IPS-18c (cell line): ENCODE data around the gene NUAK2.

Source experiments
- H3K4me3 ChIP-seq: 2 replicates; pipeline ENCODE4 v1.7.0; 2013; ENCODE audit warnings: low read depth, mild to moderate bottlenecking, low read length, moderate library complexity; ENCODE audit not compliant: insufficient read depth
- H3K9me3 ChIP-seq: one replicate; pipeline ENCODE4 v1.6.1; 2013; ENCODE audit warnings: mild to moderate bottlenecking, low read length, moderate library complexity; ENCODE audit not compliant: control insufficient read depth, insufficient read depth

NUAK2 gene

DNA sequence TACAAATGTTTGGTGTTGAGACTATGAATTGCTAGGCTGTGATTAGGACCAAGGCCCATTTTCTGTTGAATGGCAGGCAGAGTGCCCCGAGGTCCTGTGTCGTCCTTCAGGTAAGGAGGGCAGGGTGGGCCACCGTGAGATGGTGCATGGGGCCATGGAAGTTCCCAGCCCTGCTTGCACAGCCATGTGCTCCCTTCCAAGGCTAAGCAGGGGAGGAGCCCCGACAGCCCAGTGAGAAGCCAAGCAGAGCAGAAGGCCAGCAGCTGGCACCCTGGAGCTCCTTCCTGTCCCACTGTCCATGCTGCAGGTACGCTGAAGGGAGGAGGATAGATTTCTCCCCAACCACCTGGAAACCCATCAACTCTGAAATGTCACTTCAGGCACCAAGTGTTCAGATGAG lies 8.2 kb upstream of the NUAK2 start:
- Histone ChIP-seq H3K9me3 (no peaks in the 10 kb centered on the region), H3K4me3 (no peak overlapping the region)

DNA sequence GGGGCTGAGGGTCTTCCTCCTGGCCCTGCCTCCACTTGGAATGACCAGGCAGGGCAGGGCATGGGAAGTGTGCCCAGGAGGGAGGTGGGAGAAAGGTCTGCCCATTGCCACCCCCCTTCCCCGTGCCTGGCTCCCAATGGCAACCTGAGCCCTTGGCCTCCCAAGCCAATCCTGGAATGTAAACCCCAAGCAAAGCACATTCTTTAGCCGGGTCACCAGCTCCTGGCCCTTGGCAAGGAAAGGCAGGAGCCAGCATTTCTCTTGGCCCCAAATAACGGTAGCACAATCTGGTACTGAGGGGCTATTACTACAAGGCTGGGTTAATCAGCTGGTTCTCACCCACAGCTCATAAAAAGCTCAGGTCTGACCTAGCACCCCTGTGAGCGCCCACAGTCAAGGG lies 6.9 kb upstream of the NUAK2 start:
- Histone ChIP-seq H3K9me3 (no peaks in the 10 kb centered on the region), H3K4me3 (no peak overlapping the region)

DNA sequence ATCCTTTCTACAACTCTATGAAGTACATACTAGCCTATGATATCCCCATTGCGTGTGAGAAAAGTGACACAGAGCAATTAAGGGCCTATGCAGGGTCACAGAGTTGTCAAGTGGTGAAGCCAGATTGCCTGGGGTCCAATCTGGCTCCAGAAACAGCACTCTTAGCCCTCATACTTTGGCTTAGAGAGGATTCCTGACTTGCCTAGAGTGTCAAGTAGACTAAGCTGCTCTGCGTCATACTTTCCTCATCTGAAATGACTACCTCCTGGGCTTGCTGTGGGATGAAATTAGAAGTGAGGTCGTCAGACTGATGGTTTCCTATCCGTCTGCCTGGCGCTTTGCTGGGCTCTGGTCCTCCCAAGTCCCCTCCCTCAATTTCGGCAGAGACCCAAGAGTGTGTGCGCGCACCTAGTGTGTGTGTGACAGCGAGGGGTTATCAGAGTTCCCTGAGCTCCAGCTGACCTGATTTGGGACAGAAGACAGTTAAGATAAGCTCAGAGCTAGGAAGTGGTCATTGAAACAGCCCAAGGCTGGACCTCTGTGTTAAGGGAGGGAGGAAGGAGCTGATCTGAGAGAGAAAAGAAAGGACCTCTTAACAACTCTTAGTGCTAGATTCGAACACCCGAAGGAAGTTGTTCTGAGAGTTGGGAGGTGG lies 5.4 kb upstream of the NUAK2 start:
- no peak overlapping the region for H3K4me3 ChIP-seq
- H3K9me3 ChIP-seq = no peaks in the 10 kb centered on the region

GRCh38 chr1:205325334-205325884 lies 3.9 kb upstream of the NUAK2 start:
- H3K9me3 ChIP-seq = no peaks in the 10 kb centered on the region
- H3K4me3 ChIP-seq = no peak overlapping the region

DNA sequence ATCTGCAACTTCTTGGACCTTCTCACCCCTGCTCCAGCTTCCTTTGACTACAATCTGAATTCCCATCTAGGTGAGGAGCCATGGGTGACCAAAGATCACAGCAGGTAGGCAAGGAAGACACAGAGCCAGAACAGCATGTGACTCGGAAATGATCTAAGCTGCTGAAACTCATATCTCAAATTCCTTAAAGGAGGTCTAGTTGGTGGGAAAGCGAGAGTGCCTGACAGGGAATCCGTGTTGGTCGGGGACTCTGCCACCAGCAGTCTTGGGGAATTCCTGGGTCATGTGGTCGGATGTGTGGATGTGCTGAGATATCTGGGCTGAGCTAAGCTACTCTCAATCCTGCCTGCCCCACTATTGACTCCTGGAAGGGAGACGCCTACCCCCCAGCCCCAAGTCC lies 3.2 kb upstream of the NUAK2 start:
- H3K9me3 ChIP-seq = no peaks in the 10 kb centered on the region
- no peak overlapping the region for H3K4me3 ChIP-seq

DNA sequence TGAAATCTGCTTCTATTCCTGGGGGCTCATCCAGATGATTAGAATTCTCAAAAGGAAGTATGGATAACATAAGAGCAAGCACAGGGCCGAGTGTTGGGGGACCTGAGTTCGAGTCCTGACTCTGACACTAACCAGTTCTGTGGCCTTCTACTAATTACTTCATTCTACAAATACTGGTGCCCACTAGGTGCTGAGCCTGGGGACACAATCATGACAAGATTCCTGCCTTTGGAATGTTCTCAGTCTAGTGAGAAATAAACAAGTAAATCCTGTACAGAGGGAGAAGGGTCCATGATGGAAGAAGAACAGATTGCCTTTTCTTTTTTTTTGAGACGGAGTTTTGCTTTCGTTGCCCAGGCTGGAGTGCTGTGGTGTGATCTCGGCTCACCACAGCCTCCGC lies 2.2 kb upstream of the NUAK2 start:
- H3K4me3 ChIP-seq = no peak overlapping the region
- no peaks in the 10 kb centered on the region for H3K9me3 ChIP-seq

- H3K9me3 ChIP-seq = no peaks in the 10 kb centered on the region
- no peak overlapping the region for H3K4me3 ChIP-seq
Observed at GRCh38 chr1:205321959-205322283, 376 bp upstream of the NUAK2 start.

GRCh38 chr1:205319081-205320018 lies 2.2 kb downstream of the NUAK2 start:
- H3K4me3 ChIP-seq = peak overlapping the region; percentile 46

GRCh38 chr1:205318231-205318991 lies 3.1 kb downstream of the NUAK2 start:
- H3K4me3 ChIP-seq = peak overlapping the region; percentile 46; the same call in 1 of the 2 replicates

More at GRCh38 chr1:205319081-205320018, 2.2 kb downstream of the NUAK2 start:
- H3K9me3 ChIP-seq = no peaks in the 10 kb centered on the region

GRCh38 chr1:205317311-205317917 lies 4.1 kb downstream of the NUAK2 start:
- Histone ChIP-seq H3K4me3 (no peak overlapping the region), H3K9me3 (no peaks in the 10 kb centered on the region)

More at GRCh38 chr1:205318231-205318991, 3.1 kb downstream of the NUAK2 start:
- no peaks in the 10 kb centered on the region for H3K9me3 ChIP-seq

DNA sequence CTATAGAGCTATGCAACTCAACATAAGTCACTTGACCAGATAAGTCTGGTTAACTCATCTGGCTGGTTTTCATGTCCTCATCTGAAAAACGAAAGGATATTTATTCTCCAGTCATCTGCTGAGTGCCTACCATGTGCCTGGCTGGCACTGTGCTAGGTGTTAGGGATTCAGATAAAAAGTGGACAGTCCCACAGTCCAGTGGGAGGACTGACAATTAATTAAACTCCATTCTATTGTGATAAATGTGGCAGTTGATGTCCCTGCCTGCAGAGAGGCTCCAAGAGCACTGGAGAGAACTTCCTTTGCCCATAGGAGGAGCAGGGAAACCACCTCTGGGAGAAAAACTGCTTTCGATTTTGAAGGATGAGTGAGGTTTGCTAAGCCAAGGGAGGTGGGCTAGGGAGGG lies 5.4 kb downstream of the NUAK2 start:
- no peak overlapping the region for H3K4me3 ChIP-seq
- no peaks in the 10 kb centered on the region for H3K9me3 ChIP-seq

DNA sequence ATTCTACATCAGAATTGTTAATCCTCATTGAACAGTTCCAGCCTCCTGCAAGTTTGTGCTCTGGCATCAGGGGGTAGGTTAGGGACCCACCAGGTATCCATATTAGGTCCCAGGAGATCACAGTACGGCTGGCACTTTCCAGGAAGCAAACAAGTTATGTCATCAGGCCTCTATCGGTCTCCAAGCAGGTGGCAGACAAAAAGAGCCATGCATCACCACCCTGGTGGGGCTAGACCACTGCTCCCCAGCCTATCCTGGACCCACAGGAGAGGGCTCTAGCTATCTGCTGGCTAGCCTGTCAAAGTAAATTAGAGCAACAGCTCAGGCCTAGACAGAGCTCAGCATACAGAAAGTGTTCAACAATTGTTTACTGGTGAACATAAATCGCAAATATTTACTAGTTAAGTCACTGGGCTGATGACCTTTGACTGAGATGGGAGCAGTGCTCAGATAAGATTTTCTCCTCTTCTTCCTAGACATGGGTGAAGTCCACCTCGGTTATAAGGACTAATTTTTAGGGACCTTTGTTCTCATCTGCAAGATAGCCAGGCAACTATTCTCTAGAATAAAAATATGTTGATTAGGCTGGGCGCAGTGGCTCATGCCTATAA lies 6.4 kb downstream of the NUAK2 start:
- Histone ChIP-seq H3K9me3 (no peaks in the 10 kb centered on the region), H3K4me3 (no peak overlapping the region)

DNA sequence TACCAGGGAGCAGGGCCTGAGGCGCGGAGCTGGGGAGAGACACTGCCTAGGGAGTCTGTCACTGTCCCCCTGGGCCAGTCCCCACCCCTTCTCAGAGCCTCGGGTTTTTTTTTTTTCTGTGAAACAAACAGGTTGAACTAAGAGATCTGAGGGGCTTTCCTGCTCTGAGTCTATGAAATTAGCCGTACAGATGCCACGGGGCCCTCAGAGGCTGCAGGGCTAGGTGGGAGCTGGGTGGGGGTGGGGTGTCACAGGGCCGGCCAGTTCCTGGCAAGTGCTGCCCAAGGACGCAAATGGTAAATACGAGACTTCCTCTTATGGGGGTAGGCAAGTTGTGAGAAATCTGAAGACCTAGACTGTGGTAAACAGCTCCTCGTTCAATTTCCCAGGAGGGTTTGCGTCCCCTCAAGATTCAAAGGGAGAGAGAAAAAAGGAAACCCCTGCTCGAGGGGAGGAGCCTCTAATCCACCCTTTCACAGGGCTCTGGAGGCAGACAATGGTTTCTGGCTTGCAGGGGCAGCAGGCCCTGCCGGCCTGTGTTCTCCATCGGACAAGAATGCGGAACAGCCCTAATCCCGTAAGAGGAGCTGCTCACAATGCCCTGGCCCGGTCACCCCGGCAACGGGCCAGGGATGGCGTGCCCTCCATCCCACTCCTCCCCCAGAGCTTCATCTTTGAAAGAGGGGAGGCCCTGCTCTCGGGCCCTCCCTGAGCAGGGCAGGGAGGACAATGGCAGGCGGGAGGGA lies 7.8 kb downstream of the NUAK2 start:
- Histone ChIP-seq H3K9me3 (no peaks in the 10 kb centered on the region), H3K4me3 (no peak overlapping the region)

DNA sequence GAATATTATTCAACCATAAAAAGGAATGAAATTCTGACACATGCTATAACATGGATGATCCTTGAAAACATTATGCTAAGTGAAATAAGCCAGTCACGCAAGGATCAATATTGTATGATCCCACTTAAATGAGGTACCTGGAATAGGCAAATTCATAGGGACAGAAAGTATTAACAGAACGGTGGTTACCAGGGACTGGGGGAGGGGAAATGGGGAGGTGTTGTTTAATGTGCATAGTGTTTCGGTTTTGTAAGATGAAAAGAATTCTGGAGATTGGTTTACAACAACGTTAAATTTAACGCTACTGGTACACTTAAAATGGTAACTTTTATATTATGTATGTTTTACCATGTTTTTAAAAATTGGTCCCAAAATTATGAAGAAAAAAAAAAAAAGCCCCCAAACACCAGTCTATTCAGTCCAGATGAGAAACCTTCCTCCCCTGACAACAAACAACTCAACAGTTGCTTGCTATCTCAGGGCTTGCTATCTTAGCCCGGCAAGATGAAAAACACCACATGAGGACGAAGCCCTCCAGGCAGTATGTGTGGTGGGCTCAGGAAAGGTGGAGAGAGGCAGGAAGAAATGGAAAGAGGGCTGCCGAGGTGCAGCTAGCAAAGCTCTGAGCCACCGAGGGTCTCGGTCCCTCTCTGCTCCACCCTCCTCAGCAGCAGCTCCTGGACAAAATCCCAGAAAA lies 8.5 kb downstream of the NUAK2 start:
- Histone ChIP-seq H3K9me3 (no peaks in the 10 kb centered on the region), H3K4me3 (no peak overlapping the region)

- Histone ChIP-seq H3K9me3 (no peaks in the 10 kb centered on the region), H3K4me3 (no peak overlapping the region)
Observed at GRCh38 chr1:205310976-205311704, 10.4 kb downstream of the NUAK2 start.
